ENCODE measurements around the gene PHF21B.
A peak's percentile ranks its signal among the peaks of the same experiment; 100 is the strongest.

Gene PHF21B

DNA sequence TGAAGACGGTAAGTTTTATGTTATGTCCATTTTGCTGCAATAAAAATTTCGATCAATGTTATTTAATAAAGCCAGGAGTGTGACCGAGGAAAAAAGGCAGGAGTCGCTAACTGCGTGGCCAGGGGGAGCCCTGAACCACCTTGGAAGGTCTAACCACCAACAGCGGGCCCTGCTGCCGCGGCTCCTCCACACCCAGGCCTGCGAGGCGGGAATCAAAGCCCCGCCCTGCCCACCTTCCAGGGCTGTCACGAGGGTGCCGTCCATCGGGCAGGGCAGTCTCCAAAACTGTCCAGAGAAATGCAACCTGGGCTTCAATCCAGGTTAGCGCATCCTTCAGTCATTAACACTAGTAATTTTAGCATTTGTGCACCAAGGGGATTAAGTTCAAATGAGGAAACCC is 19.0 kb downstream of the PHF21B start:
- DNase-seq (ENCODE audit: low read depth, low spot score), result no peak

DNA sequence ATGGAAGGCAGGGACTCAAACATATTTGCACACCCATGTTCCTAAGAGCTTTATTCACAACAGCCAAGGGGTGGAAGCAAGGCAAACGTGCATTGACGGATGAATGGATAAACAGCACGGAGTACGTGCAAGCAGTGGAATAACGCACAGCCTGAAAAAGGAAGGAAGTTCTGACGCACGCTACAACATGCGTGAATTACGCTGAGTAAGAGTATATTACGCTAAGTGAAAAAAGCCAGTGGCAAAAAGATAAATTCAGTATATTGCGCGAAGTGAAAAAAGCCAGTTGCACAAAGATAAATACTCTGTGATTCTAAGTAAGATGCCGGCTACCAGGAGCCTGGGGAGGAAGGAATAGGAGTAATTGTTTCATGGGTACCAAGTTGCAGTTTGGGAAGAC is 19.5 kb downstream of the PHF21B start:
- DNase-seq (ENCODE audit: low read depth, low spot score), result no peak

DNA sequence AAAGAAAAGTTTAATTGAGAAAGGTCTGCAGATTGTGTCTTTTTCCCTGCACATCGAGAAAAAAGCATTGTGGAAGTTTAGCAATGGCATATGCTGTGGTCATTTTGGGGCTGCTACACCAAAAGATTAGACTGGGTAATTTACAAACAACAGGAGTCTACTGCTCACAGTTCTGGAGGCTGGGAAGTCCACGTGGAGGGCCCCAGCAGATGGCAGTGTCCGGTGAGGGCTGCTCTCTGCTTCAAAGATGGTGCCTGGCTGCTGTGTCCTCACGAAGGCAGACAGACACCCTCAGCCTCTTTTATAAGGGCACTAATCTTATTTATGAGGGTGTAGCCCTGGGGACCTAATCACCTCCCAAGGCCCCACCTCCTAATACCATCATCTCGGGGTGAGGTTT is 21.1 kb downstream of the PHF21B start:
- DNase-seq (ENCODE audit: low read depth, low spot score), result no peak

DNA sequence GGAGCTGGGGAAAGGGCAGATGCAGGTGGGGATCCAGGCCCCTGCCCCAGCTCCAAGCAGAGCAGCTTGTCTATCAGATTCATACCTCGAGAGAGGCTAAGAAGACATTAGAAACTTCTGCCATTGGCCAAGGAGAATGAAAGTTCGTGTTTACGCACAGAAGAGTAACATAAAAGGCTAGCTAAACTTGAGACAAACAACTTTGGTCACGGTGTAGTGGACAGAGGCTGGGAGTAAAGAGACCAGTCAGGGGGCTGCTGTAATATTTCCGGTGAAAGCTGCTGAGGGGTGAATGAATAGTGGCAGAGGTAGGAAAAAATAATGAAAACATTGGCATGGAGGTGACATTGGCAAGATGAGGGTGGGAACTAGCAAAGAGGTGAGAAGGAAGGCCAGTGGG is 22.9 kb downstream of the PHF21B start:
- no peak for DNase-seq (ENCODE audit: low read depth, low spot score)

DNA sequence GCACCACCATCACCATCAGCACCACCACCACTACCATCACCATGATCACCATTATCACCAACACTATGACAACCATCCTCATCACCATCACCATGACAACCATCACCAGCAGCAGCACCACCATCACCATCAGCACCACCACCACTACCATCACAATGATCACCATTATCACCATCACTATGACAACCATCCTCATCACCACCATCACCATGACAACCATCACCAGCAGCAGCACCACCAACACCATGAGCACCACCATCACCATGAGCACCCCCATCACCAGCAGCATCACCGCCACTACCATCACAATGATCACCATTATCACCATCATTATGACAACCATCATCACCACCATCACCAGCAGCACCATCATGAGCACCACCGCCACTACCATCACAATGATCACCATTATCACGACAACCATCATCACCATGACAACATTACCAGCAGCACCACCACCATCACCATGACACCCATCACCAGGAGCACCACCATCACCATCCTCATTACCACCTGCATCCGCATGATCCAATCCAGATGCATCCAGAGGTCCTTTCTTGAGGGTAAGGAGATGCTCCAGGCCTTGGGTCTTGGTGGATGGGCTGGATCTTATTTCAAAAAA is 23.8 kb downstream of the PHF21B start:
- DNase-seq (ENCODE audit: low read depth, low spot score), result no peak

DNA sequence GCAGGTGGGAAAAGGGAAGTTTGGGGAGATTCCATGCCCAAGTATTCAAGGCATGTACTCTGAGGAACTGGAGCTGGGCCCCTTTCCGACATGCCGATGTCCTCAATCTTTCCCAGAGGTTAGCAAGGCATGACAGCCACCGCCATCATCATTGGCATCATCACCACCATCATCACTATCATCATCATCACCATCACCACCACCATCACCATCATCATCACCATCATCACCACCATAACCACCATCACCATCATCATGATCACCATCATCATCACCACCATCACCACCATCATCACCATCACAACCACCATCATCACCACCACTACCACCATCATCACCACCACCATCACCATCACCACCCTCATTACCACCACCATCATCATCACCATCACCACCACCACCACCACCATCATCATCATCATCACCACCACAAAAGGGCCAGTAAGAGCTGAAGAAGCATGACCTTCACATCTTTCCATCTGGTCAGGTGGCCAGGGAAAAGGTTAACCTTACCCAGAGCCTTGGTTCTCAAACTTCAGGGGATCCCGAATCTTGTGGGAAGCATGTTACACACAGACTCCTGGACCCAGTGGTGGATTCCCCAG is 25.8 kb downstream of the PHF21B start:
- DNase-seq (ENCODE audit: low read depth, low spot score), result no peak

DNA sequence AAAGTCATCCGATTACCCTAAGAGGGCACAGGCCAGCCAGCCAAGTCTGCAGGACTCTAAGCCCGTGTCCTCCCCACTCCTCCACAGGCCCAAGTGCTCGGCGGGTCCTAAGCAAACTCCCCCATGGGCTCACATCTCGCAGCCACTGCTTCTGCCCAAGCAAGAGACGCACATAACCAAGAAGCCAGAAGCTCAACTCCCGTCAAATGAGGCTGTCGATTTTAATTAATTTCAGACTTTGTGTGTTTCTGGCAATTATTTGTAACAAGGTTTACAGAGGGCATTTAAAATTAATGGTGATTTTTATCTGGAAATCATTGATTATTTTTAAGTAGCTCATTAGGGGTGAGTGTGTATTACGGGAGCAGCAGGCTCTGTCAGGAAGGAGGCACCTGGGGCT is 27.4 kb downstream of the PHF21B start:
- DNase-seq (ENCODE audit: low read depth, low spot score), result no peak

DNA sequence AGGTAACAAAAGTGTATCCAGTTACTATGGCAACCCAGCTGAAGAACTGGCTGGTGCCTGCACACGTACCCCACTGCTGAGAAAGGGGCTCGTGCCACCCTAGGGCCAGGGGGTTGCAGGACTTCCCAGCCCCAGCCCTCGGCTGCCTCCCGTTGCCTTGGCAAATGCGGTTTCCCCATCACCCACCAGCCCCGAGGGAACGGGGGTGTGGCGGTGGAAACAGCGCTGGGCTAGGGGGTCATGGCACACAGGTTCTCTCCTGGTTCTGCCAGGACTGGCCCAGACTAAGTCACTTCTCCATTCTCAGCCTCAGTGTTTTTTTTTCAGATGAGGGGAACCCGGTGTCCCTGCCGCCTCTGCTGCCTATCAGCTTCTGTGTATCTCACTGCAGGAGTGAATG is 27.9 kb downstream of the PHF21B start:
- DNase-seq (ENCODE audit: low read depth, low spot score), result no peak

DNA sequence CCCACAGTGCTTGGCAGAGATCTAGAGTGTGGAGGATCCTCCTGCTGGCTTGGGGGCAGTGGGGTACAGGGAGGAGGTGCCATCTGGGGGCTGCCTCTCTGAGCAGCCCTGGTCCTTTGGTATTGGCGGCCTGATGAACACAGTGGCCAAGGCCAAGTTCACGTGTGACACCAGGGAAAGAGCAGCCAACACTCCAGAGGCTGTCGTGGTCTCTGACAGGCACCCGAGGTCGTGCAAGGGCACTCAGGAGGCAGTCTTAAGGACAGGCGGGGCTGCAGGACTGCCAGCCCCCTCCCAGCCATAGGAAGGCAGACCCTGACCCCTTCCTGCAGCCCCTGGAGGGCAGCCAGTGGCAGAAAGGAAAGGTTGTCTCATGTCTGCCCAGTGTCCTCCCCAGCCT is 30.7 kb downstream of the PHF21B start:
- no peak for DNase-seq (ENCODE audit: low read depth, low spot score)

DNA sequence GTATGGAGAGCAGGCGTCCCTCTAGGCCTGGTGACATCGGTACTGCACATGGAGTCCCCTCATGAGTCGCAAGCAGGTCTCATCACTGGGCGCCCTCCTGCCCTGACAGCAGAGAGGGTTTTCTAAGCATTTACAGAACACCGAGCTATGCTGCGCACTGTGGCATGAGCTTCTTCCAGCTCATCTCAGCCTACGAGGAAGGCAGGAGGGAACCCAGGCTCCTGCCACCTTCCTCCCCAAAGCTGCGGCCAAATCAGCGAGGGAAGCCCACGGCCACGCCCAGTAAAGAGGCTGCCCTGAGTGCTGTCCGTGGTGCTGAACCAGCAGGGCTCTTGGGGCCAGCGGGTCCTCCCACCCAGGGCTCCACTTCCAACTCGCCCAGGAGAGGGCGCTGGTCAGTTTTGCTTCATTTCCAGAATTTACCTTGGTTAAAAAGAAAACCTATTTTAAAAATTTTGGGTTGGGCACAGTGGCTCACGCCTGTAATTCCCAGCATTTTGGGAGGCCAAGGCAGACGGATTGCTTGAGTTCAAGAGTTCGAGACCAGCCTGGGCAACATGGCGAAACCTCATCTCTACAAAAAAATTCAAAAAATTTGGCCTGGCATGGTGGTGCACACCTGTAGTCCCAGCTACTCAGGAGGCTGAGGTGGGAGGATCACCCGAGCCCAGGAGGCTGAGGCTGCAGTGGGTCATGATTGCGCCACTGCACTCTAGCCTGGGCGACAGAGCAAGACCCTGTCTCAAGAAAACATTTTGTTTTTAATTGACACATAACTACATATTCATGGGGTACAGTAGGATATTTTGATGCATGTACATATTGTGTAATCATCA is 34.2 kb downstream of the PHF21B start:
- peak; percentile 95 for DNase-seq (ENCODE audit: low read depth, low spot score)

DNA sequence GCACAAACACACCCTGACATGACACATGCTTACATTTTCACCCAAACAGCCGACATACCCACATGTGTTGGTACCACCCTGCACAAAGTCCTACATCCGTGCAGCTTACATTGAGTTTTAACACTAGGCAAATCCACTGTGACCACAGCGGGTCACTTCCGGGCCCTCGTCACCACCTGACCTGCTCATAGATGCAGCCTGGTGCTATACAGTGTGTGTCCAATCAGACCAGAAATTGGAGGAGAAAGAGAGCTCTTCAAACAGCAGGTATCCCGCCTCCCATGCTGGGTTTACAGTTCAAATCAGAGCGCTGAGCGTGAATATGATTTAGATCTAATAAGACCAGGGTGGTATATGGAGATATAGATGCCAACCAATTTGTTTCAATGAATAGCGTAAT is 35.4 kb downstream of the PHF21B start:
- no peak for DNase-seq (ENCODE audit: low read depth, low spot score)

DNA sequence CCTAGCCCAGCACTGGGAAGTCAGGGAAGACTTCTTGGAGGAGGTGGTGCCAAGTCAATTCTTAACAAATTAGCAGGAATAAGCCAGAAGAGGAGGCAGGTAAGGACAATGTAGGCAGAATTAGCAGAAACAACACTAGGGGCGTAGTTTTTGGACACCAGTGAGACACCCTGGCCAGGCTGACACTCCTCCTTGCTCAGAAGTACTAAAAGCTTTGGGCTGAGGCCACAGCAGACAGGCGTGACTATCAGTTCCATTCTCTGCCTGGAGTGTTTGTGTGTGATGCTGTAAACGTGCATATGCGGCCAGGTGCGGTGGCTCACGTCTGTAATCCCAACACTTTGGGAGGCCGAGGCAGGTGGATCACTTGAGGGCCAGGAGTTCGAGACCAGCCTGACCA is 36.0 kb downstream of the PHF21B start:
- DNase-seq (ENCODE audit: low read depth, low spot score), result no peak

DNA sequence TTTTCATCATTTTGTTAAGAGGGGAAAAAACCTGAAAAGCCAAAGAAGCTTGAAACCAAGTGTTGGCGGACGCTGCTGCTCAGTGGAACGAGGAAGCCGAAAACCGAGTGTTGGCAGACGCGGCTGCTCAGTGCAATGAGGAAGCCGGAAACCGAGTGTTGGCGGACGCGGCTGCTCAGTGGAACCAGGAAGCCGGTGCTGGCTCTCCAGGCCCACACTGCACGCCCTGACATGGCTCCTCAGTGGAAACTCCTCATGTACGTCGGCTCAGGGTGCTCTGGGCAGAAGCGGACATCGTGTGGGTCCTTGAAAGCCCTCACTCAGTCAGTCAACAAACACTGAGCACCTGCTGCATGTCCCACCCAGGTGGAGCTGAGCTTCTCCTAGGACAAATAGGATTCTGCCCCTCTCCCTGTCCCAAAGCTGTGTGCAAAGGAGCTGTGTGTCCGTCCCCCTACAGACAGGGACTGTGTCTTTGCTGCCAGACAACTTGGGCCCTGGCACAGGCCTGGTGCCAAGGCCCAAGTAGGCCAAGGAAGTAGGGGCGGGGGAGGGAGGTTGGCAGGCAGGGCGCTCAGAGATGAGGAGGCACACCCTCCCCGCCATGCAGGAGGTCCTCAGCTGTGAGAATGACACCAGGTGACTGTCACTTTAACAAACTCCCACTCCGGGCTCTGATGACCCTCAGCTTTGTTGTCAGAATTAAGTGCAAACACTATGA is 37.3 kb downstream of the PHF21B start:
- no peak for DNase-seq (ENCODE audit: low read depth, low spot score)

DNA sequence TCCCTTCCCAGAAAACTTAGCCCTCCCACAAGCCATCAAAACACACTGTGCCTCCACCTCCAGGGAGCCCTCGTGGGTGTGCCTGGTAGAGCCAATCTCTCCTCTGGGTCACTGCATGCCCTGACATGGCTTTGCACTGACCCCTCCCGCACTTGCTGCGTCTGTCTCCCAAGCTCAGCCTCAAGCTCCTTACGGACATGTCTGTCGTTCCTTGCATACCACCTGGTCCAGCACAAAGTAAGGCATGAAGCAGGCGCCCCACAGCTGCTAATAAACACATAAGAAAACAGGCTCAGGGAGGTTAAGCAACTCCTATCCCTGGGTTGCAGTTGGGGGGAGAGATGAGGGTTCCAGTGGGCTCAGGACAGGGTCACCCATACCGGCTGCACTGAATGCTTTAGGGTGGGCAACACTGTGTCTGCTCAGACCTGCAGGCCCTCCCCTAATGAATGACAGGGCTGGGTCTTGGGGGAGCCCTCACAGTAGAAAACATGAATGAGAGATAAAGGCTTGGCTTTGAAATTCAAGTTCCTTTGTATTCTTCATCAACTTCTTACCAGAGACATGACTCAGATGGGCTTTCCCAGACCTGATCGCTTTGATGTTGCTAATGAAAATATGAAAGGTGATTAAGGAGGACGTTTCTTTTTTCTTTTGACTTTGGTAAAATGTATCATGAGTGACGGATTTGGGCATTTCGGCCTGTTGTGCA is 38.0 kb downstream of the PHF21B start:
- peak; percentile 55 for DNase-seq (ENCODE audit: low read depth, low spot score)

DNA sequence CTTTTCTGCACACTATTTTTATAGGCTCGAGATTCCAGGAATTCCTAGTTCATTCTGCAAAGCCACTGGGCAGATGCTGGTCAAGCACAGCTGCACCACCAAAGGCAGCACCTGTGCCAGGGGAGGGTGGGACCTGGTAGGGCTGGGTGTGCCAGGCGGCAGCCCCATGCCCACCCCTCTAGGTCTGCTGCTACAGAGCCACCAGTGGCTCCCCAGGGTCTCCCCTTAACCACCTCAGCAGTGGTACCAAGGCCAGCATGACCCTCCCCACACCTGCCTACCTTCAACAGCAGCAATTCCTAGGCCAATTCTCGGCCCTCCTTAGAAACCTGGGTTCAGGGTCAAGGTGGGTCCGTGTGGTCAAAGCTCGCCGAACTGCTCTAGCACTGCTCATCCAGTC is 39.5 kb downstream of the PHF21B start:
- no peak for DNase-seq (ENCODE audit: low read depth, low spot score)

DNA sequence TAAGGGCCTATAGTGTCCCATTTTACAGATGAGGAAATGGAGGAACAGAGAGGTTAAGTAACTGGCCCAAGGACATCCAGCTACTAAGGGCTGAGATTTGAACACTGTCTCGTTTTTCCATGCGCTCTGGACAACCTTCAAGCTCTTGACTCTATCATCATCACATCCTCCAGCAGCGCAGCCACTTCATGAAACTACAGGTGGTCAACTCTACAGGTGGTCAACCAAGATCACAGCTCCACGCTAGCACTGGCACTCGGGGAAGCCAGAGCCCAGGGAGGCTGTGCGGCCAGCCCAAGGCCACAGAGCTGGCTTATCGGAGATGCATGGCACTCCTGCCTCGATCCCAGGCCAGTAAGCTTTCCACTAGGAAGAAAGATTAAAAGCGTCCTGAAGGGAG is 40.0 kb downstream of the PHF21B start:
- DNase-seq (ENCODE audit: low read depth, low spot score), result no peak

DNA sequence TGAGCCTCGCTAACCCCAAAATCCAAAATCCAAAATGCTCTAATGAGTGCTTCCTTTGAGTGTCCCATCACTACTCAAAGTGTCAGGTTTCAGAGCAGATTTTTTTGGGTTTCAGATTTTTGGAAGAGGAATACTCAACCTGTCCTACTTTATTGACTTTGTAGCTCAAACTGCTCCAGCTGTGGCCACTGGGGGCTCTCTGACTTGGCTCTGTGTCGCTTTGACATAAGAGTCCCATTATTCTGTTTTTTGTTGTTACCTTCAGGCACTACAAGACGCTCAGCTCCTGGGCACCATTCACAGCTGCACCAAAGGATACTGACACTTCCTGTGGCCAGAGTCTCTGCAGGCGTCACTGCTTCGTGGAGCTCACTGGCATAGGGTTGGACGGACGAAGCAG is 41.1 kb downstream of the PHF21B start:
- DNase-seq (ENCODE audit: low read depth, low spot score), result peak; percentile 37

DNA sequence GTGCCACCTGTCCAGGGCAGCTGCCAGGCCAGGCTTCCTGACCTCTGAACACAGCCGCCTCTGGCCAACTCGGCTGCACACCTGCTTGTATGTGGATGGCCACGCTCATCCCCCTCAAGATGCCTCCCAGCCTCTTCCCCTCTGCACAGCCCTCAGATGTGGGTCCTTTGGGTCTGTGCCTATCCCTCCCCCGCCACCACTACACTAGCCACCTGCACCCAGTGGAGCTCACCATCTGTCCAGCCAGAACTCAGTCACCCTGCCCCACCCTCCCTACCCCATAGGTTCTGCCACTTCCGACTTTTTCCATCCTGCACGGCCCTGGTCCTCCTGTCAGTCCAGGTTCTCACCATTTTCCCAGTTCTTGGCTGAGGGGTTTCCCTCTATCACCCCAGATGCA is 44.6 kb downstream of the PHF21B start:
- no peak for DNase-seq (ENCODE audit: low read depth, low spot score)

DNA sequence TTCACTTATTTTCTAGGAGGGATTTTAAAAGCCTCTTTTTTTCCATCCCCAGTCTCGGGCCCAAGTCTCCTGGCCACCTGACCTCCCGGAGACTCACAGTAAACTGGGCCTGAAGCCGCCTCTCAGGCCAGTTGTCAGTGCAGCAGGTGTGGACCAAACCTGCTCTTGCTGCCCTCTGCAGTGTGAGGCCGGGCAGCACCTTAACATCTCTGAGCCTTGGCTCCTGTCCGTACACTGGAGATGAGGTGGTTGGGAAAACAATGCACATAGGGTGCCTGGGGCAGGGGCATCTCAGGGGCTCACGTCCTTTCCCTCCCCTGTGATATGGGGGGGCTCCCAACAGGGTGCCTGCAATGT is 45.1 kb downstream of the PHF21B start:
- DNase-seq (ENCODE audit: low read depth, low spot score), result peak; percentile 41

DNA sequence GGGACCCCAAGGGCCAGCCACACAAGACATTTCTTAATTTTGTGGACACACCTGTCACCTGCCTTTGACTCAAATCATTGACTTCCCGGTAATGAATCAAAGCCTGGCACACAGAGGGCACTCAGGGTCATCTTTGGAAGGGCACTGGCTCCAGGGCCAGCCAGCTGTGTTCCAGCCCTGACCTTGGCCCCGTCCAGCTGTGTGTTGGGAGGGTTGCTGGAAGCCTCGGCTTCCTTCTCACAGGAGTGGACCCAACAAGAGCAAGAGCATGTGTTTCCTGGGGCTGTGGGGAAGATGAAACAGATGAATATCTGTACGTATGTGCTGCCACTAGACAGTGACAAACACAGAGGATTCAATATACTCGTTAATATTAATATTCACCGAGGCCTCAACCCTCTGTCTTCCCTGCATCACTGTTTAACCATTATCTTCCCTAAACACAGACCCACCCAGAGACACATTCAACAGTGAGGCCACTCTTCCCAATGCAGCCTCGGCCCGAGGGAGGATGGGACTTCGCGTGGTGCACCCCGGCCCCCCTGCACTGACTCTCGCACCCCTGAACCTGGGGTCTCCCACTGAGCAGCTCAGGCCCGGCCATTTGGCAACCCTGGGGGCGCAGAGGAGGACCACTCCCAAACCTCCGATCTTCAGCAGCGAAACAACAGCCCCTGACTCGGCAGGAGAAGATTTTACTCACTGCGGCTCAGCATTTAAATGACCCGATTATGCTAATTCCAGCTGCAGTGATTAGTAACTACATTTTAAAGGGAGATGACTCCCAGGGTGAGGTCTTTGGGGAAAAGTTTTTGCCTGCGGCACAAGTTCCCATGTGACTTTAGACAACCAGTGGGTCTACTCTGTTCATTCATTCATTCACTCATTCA is 45.7 kb downstream of the PHF21B start:
- DNase-seq (ENCODE audit: low read depth, low spot score), result no peak
